SW 1271 (cell line): ENCODE data around the gene TOLLIP.
"Not testable (repeated sequence)": the region's sequence is repeated elsewhere in the genome, so short reads cannot be mapped to it uniquely, and the experiment has no call there.

ENCODE experiments used
- DNase-seq, 2 experiments: peaks; one replicate each; lab custom pipeline; 2025; lab: John Stamatoyannopoulos, UW

The TOLLIP gene

GRCh38 chr11:1245717-1246116, 63.7 kb downstream of the TOLLIP start:
- DNase-seq: not testable (repeated sequence)

- DNase-seq: not testable (repeated sequence)
Measured at GRCh38 chr11:1244557-1244956, 64.9 kb downstream of the TOLLIP start.

GRCh38 chr11:1243521-1243920, 65.9 kb downstream of the TOLLIP start:
- not testable (repeated sequence) for DNase-seq

GRCh38 chr11:1242751-1243150, 66.7 kb downstream of the TOLLIP start:
- not testable (repeated sequence) for DNase-seq

- DNase-seq: no peak
Measured at GRCh38 chr11:1242289-1242688, 67.1 kb downstream of the TOLLIP start.

GRCh38 chr11:1241706-1242105, 67.7 kb downstream of the TOLLIP start:
- DNase-seq: no peak

- DNase-seq: no peak
Measured at GRCh38 chr11:1240771-1241170, 68.7 kb downstream of the TOLLIP start.

- DNase-seq: no peak
Measured at GRCh38 chr11:1239596-1240205, 69.7 kb downstream of the TOLLIP start.

- DNase-seq: no peak
Measured at GRCh38 chr11:1238767-1239595, 70.5 kb downstream of the TOLLIP start.

GRCh38 chr11:1237851-1238250, 71.6 kb downstream of the TOLLIP start:
- DNase-seq: no peak

GRCh38 chr11:1237128-1237580, 72.3 kb downstream of the TOLLIP start:
- DNase-seq: no peak

- no peak for DNase-seq
Measured at GRCh38 chr11:1236316-1237127, 72.9 kb downstream of the TOLLIP start.

GRCh38 chr11:1235901-1236315, 73.5 kb downstream of the TOLLIP start:
- no peak for DNase-seq

- DNase-seq: no peak
Measured at GRCh38 chr11:1235306-1235900, 74.0 kb downstream of the TOLLIP start.

- DNase-seq: no peak
Measured at GRCh38 chr11:1234771-1235305, 74.6 kb downstream of the TOLLIP start.

- no peak for DNase-seq
Measured at GRCh38 chr11:1234054-1234720, 75.2 kb downstream of the TOLLIP start.

- DNase-seq: no peak
Measured at GRCh38 chr11:1233351-1234053, 75.9 kb downstream of the TOLLIP start.

- DNase-seq: no peak
Measured at GRCh38 chr11:1232883-1233321, 76.5 kb downstream of the TOLLIP start.

GRCh38 chr11:1232021-1232882, 77.2 kb downstream of the TOLLIP start:
- no peak for DNase-seq
